ENCODE data around the gene CACNA1G.

CACNA1G gene
- total RNA-seq: 0.14 to 0.24 reads per million in 2 donors

GRCh38 chr17:50560185-50560824 lies at the start of gene CACNA1G:
TSS of gene CACNA1G (plus strand) at chr17:50560715. CDS start at chr17:50561460, 745 bp downstream.
- peak; percentile 82 for DNase-seq

- no peak for DNase-seq
Measured at GRCh38 chr17:50511058-50511457, 49.5 kb upstream of the CACNA1G start.

GRCh38 chr17:50513495-50513894 lies 47.0 kb upstream of the CACNA1G start:
- no peak for DNase-seq

- DNase-seq: no peak
Measured at GRCh38 chr17:50514388-50514787, 46.1 kb upstream of the CACNA1G start.

- DNase-seq: no peak
Measured at GRCh38 chr17:50514936-50515702, 45.4 kb upstream of the CACNA1G start.

- no peak for DNase-seq
Measured at GRCh38 chr17:50517011-50517410, 43.5 kb upstream of the CACNA1G start.

- no peak for DNase-seq
Measured at GRCh38 chr17:50517504-50518383, 42.8 kb upstream of the CACNA1G start.

GRCh38 chr17:50518384-50519023 lies 42.0 kb upstream of the CACNA1G start:
- DNase-seq: no peak

- no peak for DNase-seq
Measured at GRCh38 chr17:50519141-50519834, 41.2 kb upstream of the CACNA1G start.

GRCh38 chr17:50520483-50520882 lies 40.0 kb upstream of the CACNA1G start:
- no peak for DNase-seq

GRCh38 chr17:50521514-50521913 lies 39.0 kb upstream of the CACNA1G start:
- DNase-seq: no peak

GRCh38 chr17:50522766-50523165 lies 37.7 kb upstream of the CACNA1G start:
- no peak for DNase-seq

- no peak for DNase-seq
Measured at GRCh38 chr17:50523208-50523607, 37.3 kb upstream of the CACNA1G start.

- no peak for DNase-seq
Measured at GRCh38 chr17:50524838-50525237, 35.7 kb upstream of the CACNA1G start.

- DNase-seq: no peak
Measured at GRCh38 chr17:50527155-50527762, 33.3 kb upstream of the CACNA1G start.

GRCh38 chr17:50527949-50528474 lies 32.5 kb upstream of the CACNA1G start:
- no peak for DNase-seq

GRCh38 chr17:50529849-50530248 lies 30.7 kb upstream of the CACNA1G start:
- no peak for DNase-seq

- DNase-seq: no peak
Measured at GRCh38 chr17:50531428-50532025, 29.0 kb upstream of the CACNA1G start.

- DNase-seq: no peak
Measured at GRCh38 chr17:50532452-50533024, 28.0 kb upstream of the CACNA1G start, which contains the start of gene EPN3. TSS of gene EPN3 (plus strand) at chr17:50532735. CDS start at chr17:50536557, 3,822 bp downstream.

GRCh38 chr17:50533185-50533584 lies 27.3 kb upstream of the CACNA1G start:
- no peak for DNase-seq

Measured in T-helper 9 cell (primary cell).